K562 (cell line): ENCODE results near the gene NOSIP. TPM values are rescaled to one million over a fixed set of nuclear protein-coding genes. Genes with fewer than 3 reads are reported as not detected.

ENCODE experiments used
- ATAC-seq: fragments of 200-7000 bp; cut with Tn5 transposase; 3 replicates; pipeline ENCODE4 v1.9.1; 2020; ENCODE audit warnings: moderate library complexity
- Bru-seq: library from RNA; stranded (reverse); fragments of 400-500 nt; gene quantifications from one replicate; lab custom pipeline; 2021; lab: Mats Ljungman, UMichigan
- BruChase-seq, 2 experiments: library from RNA; stranded (reverse); fragments of 400-500 nt; gene quantifications; one replicate each; lab custom pipeline; 2021; lab: Mats Ljungman, UMichigan
- BruUV-seq: library from RNA; stranded (reverse); fragments of 400-500 nt; replicated peaks from 2 replicates; lab custom pipeline; 2021; lab: Mats Ljungman, UMichigan
- CTCF ChIA-PET: fragments of 300-600 bp; formaldehyde crosslinking; extraction: SDS; loops from one replicate; lab custom pipeline; 2021; ENCODE audit warnings: low intra/inter-chr PET ratio; lab: Yijun Ruan, JAX
- POLR2A ChIA-PET: fragments of 300-600, 350-650 bp; sonication (Branson Sonifier 250); formaldehyde crosslinking; extraction: SDS; loops from one replicate; lab custom pipeline; 2021; ENCODE audit warnings: antibody characterized with exemption, inconsistent platforms; lab: Yijun Ruan, JAX
- DNase-seq, 4 experiments: peaks; one replicate each; pipeline versions ENCODE4 v3.0.0 to v3.0.0-alpha.2; 2011 to 2018; ENCODE audit warnings: low spot score in 3 of 4, mixed read lengths in 3 of 4; ENCODE audit errors: extremely low read depth in 1 of 4
- FAIRE-seq: peaks from 2 replicates; lab custom pipeline; 2011; peaks lifted over from hg19 to GRCh38; lab: Jason Lieb, UNC
- H2AFZ ChIP-seq: 2 replicates; pipeline ENCODE4 v1.6.0; 2011; ENCODE audit warnings: low read depth, low read length, control low read depth, inconsistent platforms
- H3K27ac ChIP-seq: fragments of 200-600 bp; 3 replicates; pipeline ENCODE4 v1.8.0; 2011; ENCODE audit warnings: low read depth, mild to moderate bottlenecking, control low read depth, inconsistent platforms, low read length, moderate library complexity, mixed read lengths; ENCODE audit errors: extremely low read depth
- H3K27me3 ChIP-seq, 2 experiments: fragments of 300-600 bp in 1 of 2; 2 replicates in 1 of 2; 3 replicates in 1 of 2; pipeline versions ENCODE4 v1.6.0 to v1.8.0; 2011; ENCODE audit warnings: inconsistent platforms in 2 of 2, low read length in 2 of 2, mild to moderate bottlenecking in 1 of 2, mixed read lengths in 1 of 2, moderate library complexity in 1 of 2; ENCODE audit not compliant: control insufficient read depth in 2 of 2, insufficient read depth in 2 of 2
- H3K36me3 ChIP-seq: fragments of 300-600 bp; 3 replicates; pipeline ENCODE4 v1.8.0; 2011; ENCODE audit warnings: mild to moderate bottlenecking, low read length, inconsistent platforms; ENCODE audit not compliant: control insufficient read depth, insufficient read depth
- H3K4me1 ChIP-seq, 2 experiments: fragments of 200-600 bp in 1 of 2; replicated peaks in 1 of 2; 2 replicates in 1 of 2; 3 replicates in 1 of 2; pipeline versions ENCODE4 v1.5.1 to v1.8.0; 2011; ENCODE audit warnings: inconsistent platforms in 2 of 2, low read length in 2 of 2, mild to moderate bottlenecking in 1 of 2, mixed read lengths in 1 of 2, moderate library complexity in 1 of 2; ENCODE audit not compliant: control insufficient read depth in 2 of 2, insufficient read depth in 2 of 2
- H3K4me2 ChIP-seq: 2 replicates; pipeline ENCODE4 v1.6.1; 2011; ENCODE audit warnings: low read length, control low read depth, inconsistent platforms, mixed read lengths; ENCODE audit not compliant: insufficient read depth
- H3K4me3 ChIP-seq: fragments of 200-600 bp; sonication (generic), shearing (Covaris generic); 2 replicates; pipeline ENCODE4 v1.5.1; 2016; ENCODE audit warnings: control low read depth, inconsistent platforms
- H3K79me2 ChIP-seq: fragments of 200-600 bp; 3 replicates; pipeline ENCODE4 v1.8.0; 2011; ENCODE audit warnings: low read length, inconsistent platforms; ENCODE audit not compliant: control insufficient read depth, insufficient read depth
- H3K9ac ChIP-seq, 2 experiments: 2 replicates each; pipeline versions ENCODE4 v1.6.0 to v1.6.1; 2011; ENCODE audit warnings: low read depth in 2 of 2, low read length in 2 of 2, control low read depth in 1 of 2, inconsistent platforms in 1 of 2, mild to moderate bottlenecking in 1 of 2, mixed read lengths in 1 of 2; ENCODE audit not compliant: insufficient read depth in 1 of 2
- H3K9me1 ChIP-seq: one replicate; pipeline ENCODE4 v1.6.0; 2011; ENCODE audit warnings: inconsistent platforms, mild to moderate bottlenecking, low read length, moderate library complexity; ENCODE audit not compliant: control insufficient read depth, insufficient read depth
- H3K9me3 ChIP-seq: replicated peaks from 2 replicates; pipeline ENCODE4 v1.5.1; 2011; ENCODE audit warnings: low read depth, low read length, inconsistent platforms; ENCODE audit not compliant: control insufficient read depth, insufficient read depth
- H4K20me1 ChIP-seq: replicated peaks from 2 replicates; pipeline ENCODE4 v1.6.1; 2011; ENCODE audit warnings: low read length, inconsistent platforms, mixed read lengths; ENCODE audit not compliant: control insufficient read depth, insufficient read depth
- KLF13 ChIP-seq: fragments of 450-650 bp; IDR thresholded peaks from 2 replicates; pipeline ENCODE4 v1.6.1; 2016; ENCODE audit warnings: missing genetic modification characterization, low read depth, mild to moderate bottlenecking, missing compliant biosample characterization, moderate library complexity, borderline replicate concordance
- L3MBTL2 ChIP-seq: fragments of 450-650 bp; IDR thresholded peaks from 2 replicates; pipeline ENCODE4 v1.6.1; 2016; ENCODE audit warnings: mild to moderate bottlenecking, moderate library complexity
- POLR2AphosphoS2 ChIP-seq: IDR thresholded peaks from 2 replicates; pipeline ENCODE4 v1.6.1; 2012; ENCODE audit warnings: low read length, improper control_type of control experiment
- SMARCB1 ChIP-seq: IDR thresholded peaks from 2 replicates; pipeline ENCODE4 v1.6.1; 2011; ENCODE audit warnings: improper control_type of control experiment, low read depth; ENCODE audit not compliant: insufficient read length
- TAF15 ChIP-seq: fragments of 200-400 bp; formaldehyde crosslinking; IDR thresholded peaks from 2 replicates; pipeline ENCODE4 v1.6.1; 2017; ENCODE audit warnings: mild to moderate bottlenecking, low read depth, low read length, moderate library complexity
- TRIM24 ChIP-seq, 2 experiments: fragments of 450-650 bp; IDR thresholded peaks; 2 replicates each; pipeline ENCODE4 v1.6.1; 2016
- YBX1 ChIP-seq: fragments of 450-650 bp; IDR thresholded peaks from 2 replicates; pipeline ENCODE4 v1.7.1; 2016; ENCODE audit warnings: mild to moderate bottlenecking
- ZNF324 ChIP-seq: fragments of 250-450 bp; sonication (Bioruptor Pico); IDR thresholded peaks from 2 replicates; pipeline ENCODE4 v1.4.0; 2020; ENCODE audit warnings: mild to moderate bottlenecking
- ZNF830 ChIP-seq: fragments of 250-450 bp; sonication (Bioruptor Pico); IDR thresholded peaks from 2 replicates; pipeline ENCODE4 v1.5.0; 2021; ENCODE audit warnings: mild to moderate bottlenecking
- WGBS: fragments of 100-300 bp; shearing (Covaris generic); methylation state at CpG from one replicate; pipeline ENCODE4 v1.1.6; 2016; ENCODE audit warnings: low coverage, mixed read lengths; ENCODE audit not compliant: insufficient coverage; ENCODE audit errors: missing lambda C conversion rate; 5-methylcytosine and 5-hydroxymethylcytosine counted together
- in situ Hi-C: fragments of 300-500 bp; cut with MboI; formaldehyde crosslinking; loops from 4 replicates; pipeline ENCODE4 v1.15.0; 2018; ENCODE audit warnings: inconsistent platforms, mixed read lengths
- intact Hi-C: fragments of 100-400 bp; cut with micrococcal nuclease; formaldehyde crosslinking; loops from 2 replicates; pipeline ENCODE4 v1.14.2; 2022
- long read RNA-seq, 3 experiments: library from polyadenylated mRNA in 2 of 3; library from RNA in 1 of 3; unstranded in 2 of 3; stranded (forward) in 1 of 3; transcript quantifications; one replicate each; pipeline ENCODE4 v2.0.0, GENCODE V29; 2019 to 2022
- polyA minus RNA-seq, 3 experiments: library from RNA; depleted of rRNA, polyadenylated mRNA; stranded (reverse); fragments of >200 nt; gene quantifications; 2 replicates each; pipeline ENCODE4 v1.2.3, GENCODE V29; 2011
- polyA plus RNA-seq, 8 experiments: library from polyadenylated mRNA; depleted of rRNA in 4 of 8; stranded (reverse) in 5 of 8; unstranded in 3 of 8; fragments of >200 nt; fragmentation: Nextera tagmentation in 2 of 8; fragmentation: Illumina TruSeq in 1 of 8; extraction: Ambion mirVana in 2 of 8; extraction: Trizol in 1 of 8; gene quantifications; 2 replicates each; pipeline versions ENCODE4 v1.2.1 to v1.2.3, GENCODE V29; 2011 to 2014; ENCODE audit warnings: inconsistent platforms in 1 of 8, missing spikeins in 1 of 8
- total RNA-seq, 7 experiments: library from RNA; depleted of rRNA in 6 of 7; stranded (reverse); fragments of >200 nt in 6 of 7; fragmentation: Illumina TruSeq in 2 of 7; extraction: Trizol in 2 of 7; gene quantifications; 2 replicates each; pipeline versions ENCODE4 v1.2.1 to v1.2.3, GENCODE V29; 2011 to 2021; ENCODE audit warnings: low replicate concordance in 1 of 7
- TF ChIP-seq, protein P1 (sequence below), 3 experiments: fragments of 200-800 bp in 1 of 3; fragments of 250-450 bp in 1 of 3; fragments of 450-650 bp in 1 of 3; sonication (Bioruptor Pico) in 1 of 3; sonication (Bioruptor generic) in 1 of 3; formaldehyde crosslinking in 1 of 3; IDR thresholded peaks; 2 replicates each; pipeline versions ENCODE4 v1.6.1 to v1.8.0; 2016 to 2022; ENCODE audit warnings: mild to moderate bottlenecking in 2 of 3, missing genetic modification characterization in 2 of 3, missing compliant biosample characterization in 1 of 3, moderate library complexity in 1 of 3

The NOSIP gene, protein sequence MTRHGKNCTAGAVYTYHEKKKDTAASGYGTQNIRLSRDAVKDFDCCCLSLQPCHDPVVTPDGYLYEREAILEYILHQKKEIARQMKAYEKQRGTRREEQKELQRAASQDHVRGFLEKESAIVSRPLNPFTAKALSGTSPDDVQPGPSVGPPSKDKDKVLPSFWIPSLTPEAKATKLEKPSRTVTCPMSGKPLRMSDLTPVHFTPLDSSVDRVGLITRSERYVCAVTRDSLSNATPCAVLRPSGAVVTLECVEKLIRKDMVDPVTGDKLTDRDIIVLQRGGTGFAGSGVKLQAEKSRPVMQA
- 37.6 and 115 TPM in 2 replicates for total RNA-seq (2011; cell fraction: chromatin; rRNA removed; ENCODE audit: low replicate concordance)
- total RNA-seq (2011; cell fraction: nucleolus; rRNA removed), result 84.5 and 91.1 TPM in 2 replicates
- total RNA-seq (2011; cell fraction: nucleoplasm; rRNA removed), result 70.0 and 84.8 TPM in 2 replicates
- 153 and 184 TPM in 2 replicates for total RNA-seq (2014; rRNA removed)
- 29.5 and 44.9 TPM in 2 replicates for total RNA-seq (2014; rRNA removed; fragmentation: Illumina TruSeq; extraction: Trizol)
- 109 and 112 TPM in 2 replicates for total RNA-seq (2015; rRNA removed; fragmentation: Illumina TruSeq; extraction: Trizol)
- 118 and 130 TPM in 2 replicates for total RNA-seq (2021)
- 79.9 and 94.3 TPM in 2 replicates for polyA plus RNA-seq (2011; rRNA removed)
- polyA plus RNA-seq (2011; cell fraction: cytosol; rRNA removed), result 138 and 295 TPM in 2 replicates
- polyA plus RNA-seq (2011; cell fraction: nucleus; rRNA removed), result 106 and 158 TPM in 2 replicates
- polyA plus RNA-seq (2012), result 116 and 136 TPM in 2 replicates
- 56.7 and 111 TPM in 2 replicates for polyA plus RNA-seq (2014; fragmentation: Illumina TruSeq; extraction: Trizol)
- polyA plus RNA-seq (2014; fragmentation: Nextera tagmentation; extraction: Ambion mirVana), result 10 to 100 TPM; 14.4 to 42.1 TPM
- polyA plus RNA-seq (2014; rRNA removed), result 147 and 151 TPM in 2 replicates
- 47.8 and 60.4 TPM in 2 replicates for polyA minus RNA-seq (2011; rRNA and poly(A)+ RNA removed)
- polyA minus RNA-seq (2011; cell fraction: cytosol; rRNA and poly(A)+ RNA removed), result 60.8 and 65.8 TPM in 2 replicates
- polyA minus RNA-seq (2011; cell fraction: nucleus; rRNA and poly(A)+ RNA removed), result 29.6 and 41.9 TPM in 2 replicates
- percentile 73 among the genes with signal in this experiment for Bru-seq, nascent RNA
- BruChase-seq, experiment 1, labeled RNA remaining after a 2-hour chase, result percentile 66 among the genes with signal in this experiment
- percentile 61 among the genes with signal in this experiment for BruChase-seq, experiment 2, labeled RNA remaining after a 6-hour chase
- long read RNA-seq, experiment 1, transcript NOSIP-204 (9 exons, 1,005 nt), result major isoform, 57 of 126 reads
- long read RNA-seq, experiment 1, transcript NOSIP-201 (9 exons, 1,000 nt), result minor isoform, 9 of 126 reads
- long read RNA-seq, experiment 1, partial matches to known transcripts, result 55 of 126 reads
- long read RNA-seq, experiment 1, other reads (novel, unspliced or antisense), result 5 of 126 reads
- long read RNA-seq, experiment 2, transcript NOSIP-201 (9 exons, 1,000 nt), result minor isoform, 9 of 151 reads
- long read RNA-seq, experiment 2, transcript NOSIP-204 (9 exons, 1,005 nt), result major isoform, 77 of 151 reads
- long read RNA-seq, experiment 2, partial matches to known transcripts, result 55 of 151 reads
- long read RNA-seq, experiment 2, other reads (novel, unspliced or antisense), result 10 of 151 reads
- long read RNA-seq, experiment 3, transcript NOSIP-201 (9 exons, 1,000 nt), result minor isoform, 10 of 128 reads
- long read RNA-seq, experiment 3, transcript NOSIP-204 (9 exons, 1,005 nt), result major isoform, 98 of 128 reads
- long read RNA-seq, experiment 3, partial matches to known transcripts, result 10 of 128 reads
- long read RNA-seq, experiment 3, other reads (novel, unspliced or antisense), result 10 of 128 reads

DNA sequence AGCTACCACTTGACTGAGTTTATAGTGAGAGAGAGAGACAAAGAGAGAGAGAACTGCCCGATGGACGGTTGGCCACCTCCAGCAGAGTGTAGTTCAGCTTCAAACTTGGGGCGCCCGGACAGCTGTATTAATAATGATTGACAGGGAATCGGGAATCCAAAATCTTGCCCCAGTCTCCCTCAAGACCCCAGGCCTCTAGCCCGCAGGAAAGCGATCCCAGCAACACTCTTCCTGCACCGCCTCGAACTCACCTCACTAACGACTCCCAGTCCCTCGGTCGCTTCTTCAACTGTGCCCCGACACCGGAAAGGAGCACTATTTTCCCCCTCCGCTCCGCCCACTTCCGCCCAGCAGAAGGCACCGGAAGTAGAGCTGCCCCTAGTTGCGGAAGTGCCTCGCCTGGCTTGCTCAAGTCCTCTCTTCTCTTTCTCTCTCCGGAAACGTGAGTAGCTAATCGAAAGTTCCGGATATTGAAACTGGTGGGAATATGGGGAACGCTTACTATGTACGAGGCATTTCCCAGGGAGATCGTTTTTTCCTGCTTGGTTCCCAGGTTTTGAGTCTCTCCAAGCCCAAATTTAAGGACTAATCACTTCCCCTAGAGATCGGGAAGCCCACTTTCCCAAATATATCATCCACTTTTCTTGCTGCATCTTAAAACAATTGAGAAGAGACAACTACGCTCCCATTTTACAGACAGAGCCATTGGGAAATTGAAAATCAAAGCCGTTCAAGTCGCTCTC, at the start of gene NOSIP:
NOSIP (minus strand) TSS at position 293 of the 743 bp plus-strand sequence. CDS start 19,865 bp downstream, outside the sequence.
- Histone ChIP-seq H3K27ac (peak within 1 kb of the TSS; percentile 81), H3K79me2 (peaks cover 36% of the 10 kb centered on the region), H3K9me1 (no peaks in the 10 kb centered on the region), H3K9ac (peak within 1 kb of the TSS; percentile 91 to 92), H4K20me1 (no peaks in the 10 kb centered on the region), H3K9me3 (no peaks in the 10 kb centered on the region), H3K36me3 (peaks cover 16% of the 10 kb centered on the region; the same call in 2 of the 3 replicates), H3K4me1 (peaks cover 10 to 13% of the 10 kb centered on the region in 2 experiments; a peak in 4 of 5 replicates), H3K4me2 (peak within 1 kb of the TSS; percentile 99), H2AFZ (peak within 1 kb of the TSS; percentile 95), H3K27me3 (no peaks in the 10 kb centered on the region), H3K4me3 (peak within 1 kb of the TSS; percentile 78)
- CTCF ChIA-PET, result no interaction called here
- DNase-seq (peak; percentile 87 to 98 (median 90)), ATAC-seq (peak; percentile 97), FAIRE-seq (peak; percentile 95)
- BruUV-seq, result no TSS peak
- POLR2A ChIA-PET, result interaction anchor here (0.5 to 3.4 kb wide), 11 partner anchors 9 to 279 kb away, joined by 3 to 30 read pairs (median 5); partner anchors contain the start of genes PRMT1, PRR12, RCN3 and RPS11
- intact Hi-C loops (no loop called here), in situ Hi-C loops (no loop called here)
- WGBS, result 4% methylated on average over 31 of the region's 31 CpGs
- TF ChIP-seq, protein P1, sequence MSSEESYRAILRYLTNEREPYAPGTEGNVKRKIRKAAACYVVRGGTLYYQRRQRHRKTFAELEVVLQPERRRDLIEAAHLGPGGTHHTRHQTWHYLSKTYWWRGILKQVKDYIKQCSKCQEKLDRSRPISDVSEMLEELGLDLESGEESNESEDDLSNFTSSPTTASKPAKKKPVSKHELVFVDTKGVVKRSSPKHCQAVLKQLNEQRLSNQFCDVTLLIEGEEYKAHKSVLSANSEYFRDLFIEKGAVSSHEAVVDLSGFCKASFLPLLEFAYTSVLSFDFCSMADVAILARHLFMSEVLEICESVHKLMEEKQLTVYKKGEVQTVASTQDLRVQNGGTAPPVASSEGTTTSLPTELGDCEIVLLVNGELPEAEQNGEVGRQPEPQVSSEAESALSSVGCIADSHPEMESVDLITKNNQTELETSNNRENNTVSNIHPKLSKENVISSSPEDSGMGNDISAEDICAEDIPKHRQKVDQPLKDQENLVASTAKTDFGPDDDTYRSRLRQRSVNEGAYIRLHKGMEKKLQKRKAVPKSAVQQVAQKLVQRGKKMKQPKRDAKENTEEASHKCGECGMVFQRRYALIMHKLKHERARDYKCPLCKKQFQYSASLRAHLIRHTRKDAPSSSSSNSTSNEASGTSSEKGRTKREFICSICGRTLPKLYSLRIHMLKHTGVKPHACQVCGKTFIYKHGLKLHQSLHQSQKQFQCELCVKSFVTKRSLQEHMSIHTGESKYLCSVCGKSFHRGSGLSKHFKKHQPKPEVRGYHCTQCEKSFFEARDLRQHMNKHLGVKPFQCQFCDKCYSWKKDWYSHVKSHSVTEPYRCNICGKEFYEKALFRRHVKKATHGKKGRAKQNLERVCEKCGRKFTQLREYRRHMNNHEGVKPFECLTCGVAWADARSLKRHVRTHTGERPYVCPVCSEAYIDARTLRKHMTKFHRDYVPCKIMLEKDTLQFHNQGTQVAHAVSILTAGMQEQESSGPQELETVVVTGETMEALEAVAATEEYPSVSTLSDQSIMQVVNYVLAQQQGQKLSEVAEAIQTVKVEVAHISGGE (CRISPR knock-in tag; IDR thresholded peaks at IDR 0.05), result peak; percentile 97 to 100 (median 99)
- peak; percentile 86; the same call in 1 of the 2 replicates for TF ChIP-seq KLF13 (tag)
- peak; percentile 80; the same call in 1 of the 2 replicates for TF ChIP-seq POLR2AphosphoS2
- TF ChIP-seq SMARCB1, result no peak
- no peak for TF ChIP-seq ZNF324 (CRISPR knock-in tag)
- TF ChIP-seq TAF15, result no peak
- peak in 1 of 2 experiments; percentile 100; a peak in 2 of 4 replicates for TF ChIP-seq TRIM24 (IDR thresholded peaks at IDR 0.05)
- TF ChIP-seq YBX1, result no peak
- TF ChIP-seq ZNF830 (CRISPR knock-in tag), result no peak
- TF ChIP-seq L3MBTL2, result peak; percentile 70; the same call in 1 of the 2 replicates
